PFSK-1 (cell line): ENCODE results near the gene KLHDC2.

ENCODE experiments used
- FOXP2 ChIP-seq: optimal IDR thresholded peaks from 2 replicates; pipeline ENCODE3; 2011; ENCODE audit warnings: borderline replicate concordance, control low read depth, inconsistent platforms; ENCODE audit not compliant: insufficient read depth; ENCODE audit errors: extremely low read length, extremely low read depth
- POLR2AphosphoS5 ChIP-seq: IDR thresholded peaks from 2 replicates; pipeline ENCODE4 v1.6.1; 2012; ENCODE audit warnings: low read depth, mild to moderate bottlenecking, control low read depth, low read length, moderate library complexity
- SIN3A ChIP-seq: IDR thresholded peaks from 2 replicates; pipeline ENCODE4 v1.6.1; 2012; ENCODE audit warnings: mild to moderate bottlenecking, low read length, moderate library complexity, borderline replicate concordance; ENCODE audit not compliant: insufficient read depth
- TAF1 ChIP-seq: IDR thresholded peaks from 2 replicates; pipeline ENCODE4 v1.6.1; 2012; ENCODE audit warnings: low read length, control low read depth, borderline replicate concordance; ENCODE audit not compliant: insufficient read depth
- TF ChIP-seq, protein P1 (sequence below), 2 experiments: IDR thresholded peaks; 2 replicates each; pipeline versions ENCODE4 v1.6.1 to v1.8.0; 2011 to 2012; ENCODE audit warnings: low read depth in 2 of 2, low read length in 2 of 2, control low read depth in 1 of 2, inconsistent platforms in 1 of 2, mild to moderate bottlenecking in 1 of 2, moderate library complexity in 1 of 2; ENCODE audit not compliant: insufficient read depth in 1 of 2

The KLHDC2 gene

GRCh38 chr14:49770212-49770817 is 2.4 kb downstream of the KLHDC2 start:
- TF ChIP-seq POLR2AphosphoS5 = no peak
- no peak for TF ChIP-seq SIN3A
- TF ChIP-seq, protein P1, sequence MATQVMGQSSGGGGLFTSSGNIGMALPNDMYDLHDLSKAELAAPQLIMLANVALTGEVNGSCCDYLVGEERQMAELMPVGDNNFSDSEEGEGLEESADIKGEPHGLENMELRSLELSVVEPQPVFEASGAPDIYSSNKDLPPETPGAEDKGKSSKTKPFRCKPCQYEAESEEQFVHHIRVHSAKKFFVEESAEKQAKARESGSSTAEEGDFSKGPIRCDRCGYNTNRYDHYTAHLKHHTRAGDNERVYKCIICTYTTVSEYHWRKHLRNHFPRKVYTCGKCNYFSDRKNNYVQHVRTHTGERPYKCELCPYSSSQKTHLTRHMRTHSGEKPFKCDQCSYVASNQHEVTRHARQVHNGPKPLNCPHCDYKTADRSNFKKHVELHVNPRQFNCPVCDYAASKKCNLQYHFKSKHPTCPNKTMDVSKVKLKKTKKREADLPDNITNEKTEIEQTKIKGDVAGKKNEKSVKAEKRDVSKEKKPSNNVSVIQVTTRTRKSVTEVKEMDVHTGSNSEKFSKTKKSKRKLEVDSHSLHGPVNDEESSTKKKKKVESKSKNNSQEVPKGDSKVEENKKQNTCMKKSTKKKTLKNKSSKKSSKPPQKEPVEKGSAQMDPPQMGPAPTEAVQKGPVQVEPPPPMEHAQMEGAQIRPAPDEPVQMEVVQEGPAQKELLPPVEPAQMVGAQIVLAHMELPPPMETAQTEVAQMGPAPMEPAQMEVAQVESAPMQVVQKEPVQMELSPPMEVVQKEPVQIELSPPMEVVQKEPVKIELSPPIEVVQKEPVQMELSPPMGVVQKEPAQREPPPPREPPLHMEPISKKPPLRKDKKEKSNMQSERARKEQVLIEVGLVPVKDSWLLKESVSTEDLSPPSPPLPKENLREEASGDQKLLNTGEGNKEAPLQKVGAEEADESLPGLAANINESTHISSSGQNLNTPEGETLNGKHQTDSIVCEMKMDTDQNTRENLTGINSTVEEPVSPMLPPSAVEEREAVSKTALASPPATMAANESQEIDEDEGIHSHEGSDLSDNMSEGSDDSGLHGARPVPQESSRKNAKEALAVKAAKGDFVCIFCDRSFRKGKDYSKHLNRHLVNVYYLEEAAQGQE (IDR thresholded peaks at IDR 0.05; ENCODE audit: insufficient read depth in 1 of 2, low read depth in 2 of 2, low read length in 2 of 2) = no peak
- TF ChIP-seq TAF1 = no peak
- TF ChIP-seq FOXP2 = no peak

GRCh38 chr14:49774106-49774505 is 6.2 kb downstream of the KLHDC2 start:
- no peak for TF ChIP-seq POLR2AphosphoS5
- TF ChIP-seq SIN3A = no peak
- TF ChIP-seq FOXP2 = no peak
- TF ChIP-seq, protein P1 (IDR thresholded peaks at IDR 0.05; ENCODE audit: insufficient read depth in 1 of 2, low read depth in 2 of 2, low read length in 2 of 2) = no peak
- no peak for TF ChIP-seq TAF1

GRCh38 chr14:49778421-49778820 is 10.5 kb downstream of the KLHDC2 start:
- TF ChIP-seq FOXP2 (no peak), TAF1 (no peak), SIN3A (no peak), POLR2AphosphoS5 (no peak)
- TF ChIP-seq, protein P1 (IDR thresholded peaks at IDR 0.05; ENCODE audit: insufficient read depth in 1 of 2, low read depth in 2 of 2, low read length in 2 of 2) = no peak

DNA sequence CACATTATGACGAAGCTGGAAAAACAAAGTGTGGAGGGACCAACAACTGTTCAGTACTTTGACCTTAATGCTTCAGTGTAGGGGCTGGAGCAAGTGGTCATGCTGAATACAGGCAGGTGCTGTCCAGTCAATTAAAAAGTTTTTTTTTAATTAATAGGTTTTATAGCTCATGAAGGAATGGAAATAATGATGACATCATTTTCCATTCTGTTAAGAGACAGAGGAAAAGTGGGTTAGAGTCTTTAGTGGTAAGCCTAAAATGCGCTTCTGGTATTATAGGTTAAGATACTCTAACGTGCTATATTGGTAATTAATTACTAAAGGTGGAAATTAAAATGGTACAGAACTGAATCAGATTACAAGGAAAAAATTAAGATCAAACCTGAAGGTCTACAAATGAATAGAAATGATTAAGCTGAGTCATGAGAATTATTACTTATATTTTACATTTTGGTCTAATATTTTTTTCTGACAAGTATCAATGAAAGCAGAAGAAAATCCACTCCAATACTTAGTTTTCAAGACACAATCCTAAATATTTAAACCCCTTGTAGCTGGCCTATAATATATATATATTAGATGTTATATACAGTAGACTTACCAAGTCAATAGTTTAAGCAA is 15.6 kb downstream of the KLHDC2 start:
- TF ChIP-seq, protein P1 (IDR thresholded peaks at IDR 0.05; ENCODE audit: insufficient read depth in 1 of 2, low read depth in 2 of 2, low read length in 2 of 2) = no peak
- TF ChIP-seq FOXP2 = no peak
- TF ChIP-seq POLR2AphosphoS5 = no peak
- TF ChIP-seq TAF1 = no peak
- TF ChIP-seq SIN3A = no peak

GRCh38 chr14:49786315-49786714 is 18.4 kb downstream of the KLHDC2 start:
- no peak for TF ChIP-seq FOXP2
- TF ChIP-seq TAF1 = no peak
- no peak for TF ChIP-seq SIN3A
- TF ChIP-seq, protein P1 (IDR thresholded peaks at IDR 0.05; ENCODE audit: insufficient read depth in 1 of 2, low read depth in 2 of 2, low read length in 2 of 2) = no peak
- no peak for TF ChIP-seq POLR2AphosphoS5
